ENCODE data around the gene GMIP. TPM values are rescaled to one million over a fixed set of nuclear protein-coding genes. Genes with fewer than 3 reads are reported as not detected.

The GMIP gene
- total and polyA plus RNA-seq, 2 of the 4 experiments (the other 2 are of a cell fraction), result 4.1 to 11.0 TPM

GRCh38 chr19:19580418-19580817 lies 63.0 kb downstream of the GMIP start:
- no peak overlapping the region for H3K18ac ChIP-seq (ENCODE audit: low read depth, low read length)
- POLR2A ChIA-PET (ENCODE audit: unreplicated experiment), result no interaction called here
- H3K27me3 ChIP-seq (ENCODE audit: control insufficient read depth, insufficient read depth, low read length), result no peaks in the 10 kb centered on the region
- H4K5ac ChIP-seq (ENCODE audit: low read depth, low read length), result no peak overlapping the region
- no peaks in the 10 kb centered on the region for H3K9me3 ChIP-seq (ENCODE audit: control insufficient read depth, insufficient read depth, low read length)
- H3K4me2 ChIP-seq (ENCODE audit: low read depth, low read length), result no peak overlapping the region
- H2BK5ac ChIP-seq (ENCODE audit: low read depth, low read length, poor library complexity, severe bottlenecking), result no peak overlapping the region
- no peak overlapping the region for H2BK120ac ChIP-seq (ENCODE audit: low read depth, low read length)
- no peak overlapping the region for H2AFZ ChIP-seq (replicated peaks; ENCODE audit: low read length, poor library complexity)
- H2BK20ac ChIP-seq (ENCODE audit: low read depth, low read length), result no peak overlapping the region
- CTCF ChIA-PET, result no interaction called here
- no CpG with 5 or more reads among the region's 4 CpGs for WGBS, 2 experiments (ENCODE audit: extremely low coverage in 2 of 2, insufficient read length in 1 of 2)
- H2AK9ac ChIP-seq (replicated peaks; ENCODE audit: low read depth, low read length, poor library complexity), result no peak overlapping the region
- H3K79me1 ChIP-seq (ENCODE audit: low read depth in 1 of 2, low read length in 2 of 2), result no peaks in the 10 kb centered on the region
- H3K27ac ChIP-seq (ENCODE audit: insufficient read depth, low read length), result no peak overlapping the region
- in situ Hi-C loops (cut with MboI; ENCODE audit: low sequenced_read_pairs), result no loop called here
- TF ChIP-seq CHD1 (IDR thresholded peaks at IDR 0.05; ENCODE audit: low read depth, low read length), result no peak
- TF ChIP-seq MAFK (IDR thresholded peaks at IDR 0.05; ENCODE audit: low read depth, low read length), result no peak
- no peak for TF ChIP-seq POLR2A (IDR thresholded peaks at IDR 0.05; ENCODE audit: low read depth, low read length)
- no peak for TF ChIP-seq ELK1 (IDR thresholded peaks at IDR 0.05; ENCODE audit: borderline replicate concordance, low read depth, low read length)
- no peak for TF ChIP-seq CEBPB (IDR thresholded peaks at IDR 0.05; ENCODE audit: low read depth, low read length)
- no peak for TF ChIP-seq RAD21 (IDR thresholded peaks at IDR 0.05; ENCODE audit: low read length)
- TF ChIP-seq SMC3 (IDR thresholded peaks at IDR 0.05; ENCODE audit: low read depth, low read length), result no peak
- no peak for TF ChIP-seq FOS (IDR thresholded peaks at IDR 0.05; ENCODE audit: low read depth, low read length)
- TF ChIP-seq USF2 (IDR thresholded peaks at IDR 0.05; ENCODE audit: low read depth, low read length), result no peak
- TF ChIP-seq BHLHE40 (IDR thresholded peaks at IDR 0.05; ENCODE audit: low read depth, low read length), result no peak
- TF ChIP-seq NFE2L2 (IDR thresholded peaks at IDR 0.05; ENCODE audit: low read depth, low read length), result no peak
- no peak for TF ChIP-seq CTCF (conservative IDR thresholded peaks at IDR 0.05; ENCODE audit: low read depth, low read length)
- no peak for TF ChIP-seq RCOR1 (IDR thresholded peaks at IDR 0.05; ENCODE audit: insufficient replicate concordance, low read length)
- no peak for TF ChIP-seq MXI1 (IDR thresholded peaks at IDR 0.05; ENCODE audit: borderline replicate concordance, low read depth, low read length)
- no peak for TF ChIP-seq MAZ (IDR thresholded peaks at IDR 0.05; ENCODE audit: borderline replicate concordance, low read depth, low read length)
- TF ChIP-seq RFX5 (IDR thresholded peaks at IDR 0.05; ENCODE audit: low read depth, low read length), result no peak
- intact Hi-C loops (cut with micrococcal nuclease), result no loop called here
- no peak overlapping the region for H3K9ac ChIP-seq (ENCODE audit: low read depth, low read length)
- H2AK5ac ChIP-seq (ENCODE audit: low read depth, low read length), result no peak overlapping the region
- ATAC-seq (ENCODE audit: low read depth) (no peak), DNase-seq (no peak)
- no TSS peak for BruUV-seq (replicated peaks)
- no peak overlapping the region for H4K91ac ChIP-seq (ENCODE audit: insufficient read depth, low read depth, low read length)
- H3K56ac ChIP-seq (ENCODE audit: extremely low read depth, insufficient read depth, low read length), result no peak overlapping the region
- no peaks in the 10 kb centered on the region for H4K20me1 ChIP-seq (ENCODE audit: insufficient read depth, low read length)
- no peak overlapping the region for H3K14ac ChIP-seq (replicated peaks; ENCODE audit: low read depth, low read length)
- H3K9me1 ChIP-seq (ENCODE audit: insufficient read depth, low read length), result no peaks in the 10 kb centered on the region
- dilution Hi-C loops (cut with HindIII; ENCODE audit: low sequenced_read_pairs, unreplicated experiment), result no loop called here
- no peak overlapping the region for H3K4me3 ChIP-seq (ENCODE audit: insufficient read depth, low read depth, low read length)
- no peaks in the 10 kb centered on the region for H3K36me3 ChIP-seq (ENCODE audit: control insufficient read depth, insufficient read depth, low read length)
- H3K4ac ChIP-seq (ENCODE audit: low read depth, low read length), result no peak overlapping the region
- H4K8ac ChIP-seq (ENCODE audit: low read depth in 2 of 2, low read length in 2 of 2), result no peak overlapping the region
- H3K23ac ChIP-seq (ENCODE audit: low read depth, low read length), result no peak overlapping the region
- H2BK15ac ChIP-seq (ENCODE audit: low read depth, low read length), result no peak overlapping the region
- no peaks in the 10 kb centered on the region for H3K4me1 ChIP-seq (ENCODE audit: control insufficient read depth, insufficient read depth, low read length)
